A549 (cell line): Measurements from ENCODE around the gene CFAP61. TPM values are rescaled to one million over a fixed set of nuclear protein-coding genes. Genes with fewer than 3 reads are reported as not detected.

Experiments used
- ATAC-seq, 2 experiments: fragments of 200-7000 bp in 1 of 2; fragments of >200 bp in 1 of 2; cut with Nextera tagmentation in 1 of 2; cut with Tn5 transposase in 1 of 2; 3 replicates each; pipeline versions ENCODE4 v1.8.0 to v1.9.1; 2018 to 2020; ENCODE audit warnings: mild to moderate bottlenecking in 1 of 2, moderate library complexity in 1 of 2
- CTCF ChIA-PET: fragments of 300-600 bp; sonication (Branson Sonifier 250); formaldehyde crosslinking; extraction: SDS; loops from one replicate; lab custom pipeline; 2021; ENCODE audit warnings: antibody characterized with exemption, inconsistent platforms; lab: Yijun Ruan, JAX
- POLR2A ChIA-PET: fragments of 350-600 bp; formaldehyde crosslinking; extraction: SDS; loops from one replicate; lab custom pipeline; 2021; ENCODE audit warnings: antibody characterized with exemption, inconsistent platforms; lab: Yijun Ruan, JAX
- DNase-seq, 2 experiments: peaks; one replicate each; pipeline versions ENCODE4 v3.0.0 to v3.0.0-alpha.2; 2011 to 2016; ENCODE audit warnings: low read depth in 1 of 2, low spot score in 1 of 2
- FAIRE-seq: peaks from 2 replicates; lab custom pipeline; 2011; peaks lifted over from hg19 to GRCh38; lab: Jason Lieb, UNC
- H3K27ac ChIP-seq, 2 experiments: fragments of >200 bp; sonication (Bioruptor Twin); formaldehyde crosslinking; 3 replicates each; pipeline ENCODE4 v1.5.1; 2016 to 2017
- H3K4me1 ChIP-seq: fragments of >200 bp; sonication (Bioruptor Twin); formaldehyde crosslinking; 3 replicates; pipeline ENCODE4 v1.6.1; 2016
- H3K4me2 ChIP-seq: fragments of >200 bp; sonication (Bioruptor Twin); formaldehyde crosslinking; 3 replicates; pipeline ENCODE4 v1.6.1; 2016
- H3K4me3 ChIP-seq: fragments of >200 bp; sonication (Bioruptor Twin); formaldehyde crosslinking; 3 replicates; pipeline ENCODE4 v1.5.1; 2016
- H3K9me3 ChIP-seq: fragments of >200 bp; sonication (Bioruptor Twin); formaldehyde crosslinking; 3 replicates; pipeline ENCODE4 v1.6.1; 2016
- CHD2 ChIP-seq: fragments of 150-350 bp; IDR thresholded peaks from 2 replicates; pipeline ENCODE4 v1.6.1; 2014; ENCODE audit warnings: low read length; ENCODE audit not compliant: partially characterized antibody
- CHD4 ChIP-seq: fragments of 200-600 bp; sonication (generic); IDR thresholded peaks from 2 replicates; pipeline ENCODE4 v1.6.1; 2016; ENCODE audit warnings: antibody characterized with exemption, mild to moderate bottlenecking, borderline replicate concordance
- E2F6 ChIP-seq: IDR thresholded peaks from 2 replicates; pipeline ENCODE4 v1.6.1; 2012; ENCODE audit warnings: low read depth, borderline replicate concordance
- EHMT2 ChIP-seq: fragments of 200-600 bp; sonication (generic); IDR thresholded peaks from 2 replicates; pipeline ENCODE4 v1.6.1; 2016; ENCODE audit warnings: antibody characterized with exemption, low read depth, mild to moderate bottlenecking, moderate library complexity
- EP300 ChIP-seq, 2 experiments: fragments of >200 bp; sonication (Bioruptor Twin); formaldehyde crosslinking; IDR thresholded peaks; 2 replicates in 1 of 2; 3 replicates in 1 of 2; pipeline ENCODE4 v1.6.1; 2016 to 2017
- FOSB ChIP-seq: fragments of 250-450 bp; sonication (Bioruptor Pico); IDR thresholded peaks from 2 replicates; pipeline ENCODE4 v1.5.0; 2020; ENCODE audit warnings: mild to moderate bottlenecking, moderate library complexity
- FOSL2 ChIP-seq, 2 experiments: fragments of 450-650 bp in 1 of 2; fragments of >200 bp in 1 of 2; sonication (Bioruptor Twin) in 1 of 2; formaldehyde crosslinking; IDR thresholded peaks; 2 replicates each; pipeline versions ENCODE4 v1.5.0 to v1.6.1; 2016 to 2020; ENCODE audit warnings: mild to moderate bottlenecking in 1 of 2, moderate library complexity in 1 of 2
- HES2 ChIP-seq: fragments of >200 bp; sonication (Bioruptor Twin); formaldehyde crosslinking; IDR thresholded peaks from 2 replicates; pipeline ENCODE4 v1.6.1; 2016
- KDM1A ChIP-seq: fragments of 200-600 bp; sonication (generic); IDR thresholded peaks from 2 replicates; pipeline ENCODE4 v1.6.1; 2016; ENCODE audit warnings: low read depth, mild to moderate bottlenecking
- MAFK ChIP-seq: fragments of 450-650 bp; IDR thresholded peaks from 2 replicates; pipeline ENCODE4 v1.6.1; 2014; ENCODE audit not compliant: partially characterized antibody
- NR3C1 ChIP-seq: fragments of >200 bp; sonication (Bioruptor Twin); formaldehyde crosslinking; IDR thresholded peaks from 3 replicates; pipeline ENCODE4 v1.6.1; 2017
- PBX3 ChIP-seq: IDR thresholded peaks from 2 replicates; pipeline ENCODE4 v1.6.1; 2012
- POLR2A ChIP-seq: IDR thresholded peaks from 2 replicates; pipeline ENCODE4 v1.6.1; 2012; ENCODE audit warnings: mild to moderate bottlenecking, low read length
- POLR2AphosphoS2 ChIP-seq: conservative IDR thresholded peaks from 2 replicates; pipeline ENCODE4 v1.6.1; 2012; ENCODE audit warnings: low read length, improper control_type of control experiment, inconsistent platforms
- SMC3 ChIP-seq: fragments of >200 bp; sonication (Bioruptor Twin); formaldehyde crosslinking; IDR thresholded peaks from 3 replicates; pipeline ENCODE4 v1.6.1; 2018; ENCODE audit warnings: inconsistent platforms
- SREBF2 ChIP-seq: fragments of 450-650 bp; IDR thresholded peaks from 2 replicates; pipeline ENCODE4 v1.6.1; 2014; ENCODE audit warnings: mild to moderate bottlenecking, moderate library complexity
- WGBS: methylation state at CpG from one replicate; pipeline ENCODE4 v1.1.6; 2017; ENCODE audit errors: missing lambda C conversion rate; 5-methylcytosine and 5-hydroxymethylcytosine counted together
- polyA plus RNA-seq, 4 experiments: library from polyadenylated mRNA; depleted of rRNA in 3 of 4; stranded (reverse); fragments of >200 nt; fragmentation: RNase III in 1 of 4; extraction: RNeasy Plus Mini Kit Qiagen cat#74134 plus additional on column Dnase treatment in 1 of 4; gene quantifications; 2 replicates in 3 of 4; 3 replicates in 1 of 4; pipeline ENCODE4 v1.2.3, GENCODE V29; 2011 to 2017
- TF ChIP-seq, protein P1 (sequence below): IDR thresholded peaks from 2 replicates; pipeline ENCODE4 v1.6.1; 2012
- TF ChIP-seq, protein P2 (sequence below): fragments of >200 bp; sonication (Bioruptor Twin); formaldehyde crosslinking; IDR thresholded peaks from 3 replicates; pipeline ENCODE4 v1.6.1; 2016
- TF ChIP-seq, protein P3 (sequence below): fragments of 200-600 bp; sonication (generic); IDR thresholded peaks from 2 replicates; pipeline ENCODE4 v1.6.1; 2016; ENCODE audit warnings: antibody characterized with exemption, mild to moderate bottlenecking, moderate library complexity

The CFAP61 gene
- polyA plus RNA-seq, 2 of the 4 experiments (the other 2 are of a cell fraction) = 0.39 to 0.70 TPM

- TF ChIP-seq E2F6 (no peak), FOSL2 (IDR thresholded peaks at IDR 0.05) (no peak), FOSL2 (CRISPR knock-in tag; IDR thresholded peaks at IDR 0.05) (no peak)
Measured at GRCh38 chr20:20202768-20203167, 150.4 kb downstream of the CFAP61 start (continued).

GRCh38 chr20:20203784-20204183, 151.5 kb downstream of the CFAP61 start:
- ChIA-PET CTCF (interaction anchor here (1.2 kb wide), 1 partner anchor 34 kb away, joined by 3 read pairs; no protein-coding TSS in a partner anchor), POLR2A (no interaction called here)
- H3K27ac ChIP-seq = no peak overlapping the region
- H3K4me1 ChIP-seq = no peaks in the 10 kb centered on the region
- H3K4me2 ChIP-seq = no peak overlapping the region
- no peaks in the 10 kb centered on the region for H3K9me3 ChIP-seq
- DNase-seq = no peak
- 32% methylated on average over 2 of the region's 2 CpGs for WGBS
- H3K4me3 ChIP-seq = no peak overlapping the region
- TF ChIP-seq CHD4 (no peak), POLR2A (no peak), SMC3 (no peak), EHMT2 (no peak), PBX3 (no peak), KDM1A (no peak), MAFK (no peak), SREBF2 (no peak), EP300 (IDR thresholded peaks at IDR 0.05) (no peak)
- TF ChIP-seq, protein P1, sequence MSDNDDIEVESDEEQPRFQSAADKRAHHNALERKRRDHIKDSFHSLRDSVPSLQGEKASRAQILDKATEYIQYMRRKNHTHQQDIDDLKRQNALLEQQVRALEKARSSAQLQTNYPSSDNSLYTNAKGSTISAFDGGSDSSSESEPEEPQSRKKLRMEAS = no peak
- TF ChIP-seq, protein P2, sequence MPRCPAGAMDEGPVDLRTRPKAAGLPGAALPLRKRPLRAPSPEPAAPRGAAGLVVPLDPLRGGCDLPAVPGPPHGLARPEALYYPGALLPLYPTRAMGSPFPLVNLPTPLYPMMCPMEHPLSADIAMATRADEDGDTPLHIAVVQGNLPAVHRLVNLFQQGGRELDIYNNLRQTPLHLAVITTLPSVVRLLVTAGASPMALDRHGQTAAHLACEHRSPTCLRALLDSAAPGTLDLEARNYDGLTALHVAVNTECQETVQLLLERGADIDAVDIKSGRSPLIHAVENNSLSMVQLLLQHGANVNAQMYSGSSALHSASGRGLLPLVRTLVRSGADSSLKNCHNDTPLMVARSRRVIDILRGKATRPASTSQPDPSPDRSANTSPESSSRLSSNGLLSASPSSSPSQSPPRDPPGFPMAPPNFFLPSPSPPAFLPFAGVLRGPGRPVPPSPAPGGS = no peak
- TF ChIP-seq, protein P3, sequence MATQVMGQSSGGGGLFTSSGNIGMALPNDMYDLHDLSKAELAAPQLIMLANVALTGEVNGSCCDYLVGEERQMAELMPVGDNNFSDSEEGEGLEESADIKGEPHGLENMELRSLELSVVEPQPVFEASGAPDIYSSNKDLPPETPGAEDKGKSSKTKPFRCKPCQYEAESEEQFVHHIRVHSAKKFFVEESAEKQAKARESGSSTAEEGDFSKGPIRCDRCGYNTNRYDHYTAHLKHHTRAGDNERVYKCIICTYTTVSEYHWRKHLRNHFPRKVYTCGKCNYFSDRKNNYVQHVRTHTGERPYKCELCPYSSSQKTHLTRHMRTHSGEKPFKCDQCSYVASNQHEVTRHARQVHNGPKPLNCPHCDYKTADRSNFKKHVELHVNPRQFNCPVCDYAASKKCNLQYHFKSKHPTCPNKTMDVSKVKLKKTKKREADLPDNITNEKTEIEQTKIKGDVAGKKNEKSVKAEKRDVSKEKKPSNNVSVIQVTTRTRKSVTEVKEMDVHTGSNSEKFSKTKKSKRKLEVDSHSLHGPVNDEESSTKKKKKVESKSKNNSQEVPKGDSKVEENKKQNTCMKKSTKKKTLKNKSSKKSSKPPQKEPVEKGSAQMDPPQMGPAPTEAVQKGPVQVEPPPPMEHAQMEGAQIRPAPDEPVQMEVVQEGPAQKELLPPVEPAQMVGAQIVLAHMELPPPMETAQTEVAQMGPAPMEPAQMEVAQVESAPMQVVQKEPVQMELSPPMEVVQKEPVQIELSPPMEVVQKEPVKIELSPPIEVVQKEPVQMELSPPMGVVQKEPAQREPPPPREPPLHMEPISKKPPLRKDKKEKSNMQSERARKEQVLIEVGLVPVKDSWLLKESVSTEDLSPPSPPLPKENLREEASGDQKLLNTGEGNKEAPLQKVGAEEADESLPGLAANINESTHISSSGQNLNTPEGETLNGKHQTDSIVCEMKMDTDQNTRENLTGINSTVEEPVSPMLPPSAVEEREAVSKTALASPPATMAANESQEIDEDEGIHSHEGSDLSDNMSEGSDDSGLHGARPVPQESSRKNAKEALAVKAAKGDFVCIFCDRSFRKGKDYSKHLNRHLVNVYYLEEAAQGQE = no peak
- ATAC-seq = no peak
- FAIRE-seq = no peak

DNA sequence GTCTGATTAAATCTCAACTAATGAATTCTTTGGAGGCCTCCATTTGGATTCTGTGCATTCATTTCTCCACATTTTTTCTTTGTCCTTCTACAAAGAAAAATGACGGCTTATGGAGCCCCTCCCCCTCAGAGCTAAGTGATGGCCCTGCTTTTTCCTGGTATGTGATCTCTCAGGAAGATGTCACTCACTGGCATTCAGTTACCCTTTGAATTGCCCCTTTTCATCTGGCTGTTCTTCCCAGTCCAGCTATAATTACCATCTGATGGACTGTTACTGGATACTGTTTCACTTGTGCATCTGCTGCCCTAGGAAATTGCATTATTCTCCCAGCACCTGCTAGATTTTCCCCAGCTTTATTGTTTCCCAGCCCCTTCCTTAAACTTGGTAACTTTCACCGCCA, 151.9 kb downstream of the CFAP61 start:
- Histone ChIP-seq H3K4me2 (no peak overlapping the region), H3K9me3 (no peaks in the 10 kb centered on the region), H3K4me3 (no peak overlapping the region), H3K4me1 (no peaks in the 10 kb centered on the region), H3K27ac (no peak overlapping the region)
- 12% methylated on average over 2 of the region's 2 CpGs for WGBS
- DNase-seq (no peak), ATAC-seq (no peak), FAIRE-seq (no peak)
- ChIA-PET POLR2A (no interaction called here), CTCF (interaction anchor here (1.0 to 1.5 kb wide), 3 partner anchors 9 to 35 kb away, joined by 3 to 4 read pairs (median 4); no protein-coding TSS in a partner anchor)
- TF ChIP-seq FOSL2 (IDR thresholded peaks at IDR 0.05) (no peak), FOSL2 (CRISPR knock-in tag; IDR thresholded peaks at IDR 0.05) (no peak), NR3C1 (no peak), FOSB (CRISPR knock-in tag) (no peak), POLR2A (no peak), CHD2 (no peak), POLR2AphosphoS2 (no peak), HES2 (no peak), MAFK (no peak)
